ENCODE measurements around the gene ZFYVE27. TPM values are rescaled to one million over a fixed set of nuclear protein-coding genes. Genes with fewer than 3 reads are reported as not detected.

The ZFYVE27 gene
- total RNA-seq, 6 experiments from 2014 or later, result 9.2 to 19.3 (median 12.6) TPM

DNA sequence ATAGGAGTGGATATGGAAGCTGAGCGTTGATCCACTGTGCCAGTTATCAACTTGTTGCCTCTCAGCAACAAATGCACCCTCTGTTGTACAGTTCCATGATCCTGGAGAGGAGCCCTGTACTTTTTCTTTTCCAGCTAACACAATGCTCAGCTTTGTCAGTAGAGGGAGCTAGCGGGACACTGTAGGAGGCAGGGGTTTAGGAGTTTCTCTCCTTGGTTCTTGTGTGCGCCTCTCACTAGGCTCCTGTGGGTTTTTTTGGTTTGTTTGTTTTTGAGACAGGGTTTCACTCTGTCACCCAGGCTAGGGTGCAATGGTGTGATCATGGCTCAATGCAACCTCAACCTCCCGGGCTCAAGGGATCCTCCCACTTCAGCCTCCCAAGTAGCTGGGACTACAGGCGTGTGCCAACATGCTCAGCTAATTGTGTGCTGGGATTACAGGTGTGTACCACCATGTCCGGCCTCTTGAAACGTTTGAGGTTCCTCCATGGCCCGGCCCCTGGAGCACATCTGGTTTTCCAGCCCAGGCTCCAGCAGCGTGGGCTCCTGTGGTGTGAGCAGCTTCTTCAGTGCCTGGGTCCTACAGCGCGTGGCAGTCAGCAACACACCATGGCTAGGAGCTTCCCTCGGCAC, 35.4 kb upstream of the ZFYVE27 start:
- ATAC-seq (peak; percentile 94 to 98 (median 98)), DNase-seq (no peak)
- no peaks in the 10 kb centered on the region for H3K9me3 ChIP-seq
- no peak overlapping the region for H3K27ac ChIP-seq
- H3K36me3 ChIP-seq, result no peaks in the 10 kb centered on the region
- H3K4me3 ChIP-seq, result no peak overlapping the region
- intact Hi-C loops (cut with DNase I), result no loop called here
- TF ChIP-seq POLR2A (IDR thresholded peaks at IDR 0.05), result no peak
- peak; percentile 86 to 93 (median 91) for TF ChIP-seq CTCF (IDR thresholded peaks at IDR 0.05)
- no peaks in the 10 kb centered on the region for H3K27me3 ChIP-seq
- WGBS (ENCODE audit: insufficient coverage, low coverage, low lambda C conversion rate, missing lambda C conversion rate), result 11% methylated on average over 7 of the region's 12 CpGs
- H3K4me1 ChIP-seq, result no peaks in the 10 kb centered on the region

DNA sequence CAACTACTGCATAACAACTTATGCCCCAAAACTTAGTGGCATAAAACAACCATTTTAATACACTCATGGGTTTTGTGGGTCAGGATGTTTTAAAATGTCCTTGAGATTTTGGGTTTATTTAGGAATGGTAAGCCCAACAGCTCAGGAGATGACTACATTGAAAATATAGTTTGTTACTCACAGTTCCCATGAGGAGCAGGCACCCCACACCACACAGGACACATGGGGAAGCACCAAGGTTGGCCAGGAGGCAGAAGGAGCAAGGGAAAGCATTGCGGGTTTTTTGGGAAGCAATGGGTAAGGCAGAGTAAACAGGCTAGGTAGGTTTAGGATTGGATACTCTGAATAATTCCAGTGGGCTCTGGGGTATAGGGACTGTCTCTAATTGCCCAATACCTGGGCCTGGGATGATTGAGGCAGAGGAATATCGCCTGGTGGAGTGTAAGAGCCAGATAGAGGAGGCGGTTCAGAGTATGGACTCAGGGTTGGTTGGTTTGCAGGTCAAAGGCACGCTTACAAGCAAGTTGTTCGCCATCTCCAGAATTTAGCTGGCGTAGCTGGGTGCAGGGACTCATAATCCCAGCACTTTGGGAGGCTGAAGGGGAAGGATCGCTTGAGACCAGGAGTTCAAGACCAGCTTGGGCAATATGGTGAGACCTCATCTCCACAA, 33.4 kb upstream of the ZFYVE27 start:
- Histone ChIP-seq H3K9me3 (no peaks in the 10 kb centered on the region), H3K27me3 (no peaks in the 10 kb centered on the region), H3K4me3 (no peak overlapping the region), H3K36me3 (no peaks in the 10 kb centered on the region), H3K4me1 (peaks cover 0 to 14% (median 4%) of the 10 kb centered on the region in 4 donors), H3K27ac (no peak overlapping the region)
- 74% methylated on average over 6 of the region's 7 CpGs for WGBS (ENCODE audit: insufficient coverage, low coverage, low lambda C conversion rate, missing lambda C conversion rate)
- TF ChIP-seq POLR2A (IDR thresholded peaks at IDR 0.05) (no peak), CTCF (IDR thresholded peaks at IDR 0.05) (no peak)
- intact Hi-C loops (cut with DNase I), result no loop called here
- ATAC-seq (no peak), DNase-seq (no peak)

- ATAC-seq (no peak), DNase-seq (no peak)
- Histone ChIP-seq H3K4me1 (peaks cover 0 to 14% (median 4%) of the 10 kb centered on the region in 4 donors), H3K36me3 (no peaks in the 10 kb centered on the region), H3K27me3 (no peaks in the 10 kb centered on the region), H3K4me3 (no peak overlapping the region), H3K9me3 (no peaks in the 10 kb centered on the region), H3K27ac (no peak overlapping the region)
- intact Hi-C loops (cut with DNase I), result no loop called here
- TF ChIP-seq CTCF (IDR thresholded peaks at IDR 0.05) (no peak), POLR2A (IDR thresholded peaks at IDR 0.05) (no peak)
- WGBS (ENCODE audit: insufficient coverage, low coverage, low lambda C conversion rate, missing lambda C conversion rate), result 57% methylated on average over 1 of the region's 1 CpG
Measured at GRCh38 chr10:97704341-97704740, 32.6 kb upstream of the ZFYVE27 start.

DNA sequence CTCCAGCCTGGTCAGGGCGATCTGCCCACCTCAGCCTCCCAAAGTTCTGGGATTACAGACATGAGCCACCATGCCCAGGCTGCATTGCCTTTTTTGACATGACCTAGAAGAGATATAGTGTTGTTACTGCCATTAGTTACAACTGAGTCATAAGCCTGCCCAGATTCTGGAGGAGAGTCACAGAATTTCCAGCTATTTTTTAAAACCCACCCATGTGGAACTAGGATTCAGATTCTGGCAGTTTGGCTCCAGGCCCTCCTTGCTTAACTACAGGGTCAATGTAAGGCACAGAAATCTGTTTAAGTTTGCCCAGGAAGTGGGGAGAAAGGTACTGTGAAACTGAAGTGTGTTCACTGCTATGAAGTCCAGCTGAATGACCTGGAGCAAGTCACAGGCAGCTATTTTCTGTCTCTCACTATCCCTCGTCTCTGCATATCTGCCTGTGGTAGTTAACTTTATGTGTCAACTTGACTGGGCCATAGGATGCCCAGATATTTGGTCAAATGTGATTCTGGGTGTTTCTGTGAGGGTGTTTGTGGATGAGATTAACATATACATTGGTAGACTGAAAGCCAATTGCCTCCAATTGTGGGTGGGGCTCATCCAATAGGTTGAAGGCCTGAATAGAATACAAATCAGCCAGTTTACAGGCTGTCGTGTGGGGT, 31.8 kb upstream of the ZFYVE27 start:
- no peak for ATAC-seq
- peak in 1 of 3 donors; percentile 17 for DNase-seq
- H3K27me3 ChIP-seq, result no peaks in the 10 kb centered on the region
- no peaks in the 10 kb centered on the region for H3K36me3 ChIP-seq
- peaks cover 0 to 14% (median 4%) of the 10 kb centered on the region in 4 donors for H3K4me1 ChIP-seq
- intact Hi-C loops (cut with DNase I), result no loop called here
- no peak overlapping the region for H3K4me3 ChIP-seq
- 79% methylated on average over 2 of the region's 3 CpGs for WGBS (ENCODE audit: insufficient coverage, low coverage, low lambda C conversion rate, missing lambda C conversion rate)
- no peaks in the 10 kb centered on the region for H3K9me3 ChIP-seq
- H3K27ac ChIP-seq, result no peak overlapping the region
- TF ChIP-seq POLR2A (IDR thresholded peaks at IDR 0.05) (no peak), CTCF (IDR thresholded peaks at IDR 0.05) (no peak)
